GM18508 (cell line): Measurements from ENCODE around the gene PSMD10.

ENCODE experiments used
- ATAC-seq: cut with Tn5 transposase; IDR thresholded peaks from one replicate; pipeline ENCODE4 v1.9.1; 2021; ENCODE audit warnings: moderate number of reproducible peaks; ENCODE audit not compliant: insufficient read depth, unreplicated experiment

Gene PSMD10

DNA sequence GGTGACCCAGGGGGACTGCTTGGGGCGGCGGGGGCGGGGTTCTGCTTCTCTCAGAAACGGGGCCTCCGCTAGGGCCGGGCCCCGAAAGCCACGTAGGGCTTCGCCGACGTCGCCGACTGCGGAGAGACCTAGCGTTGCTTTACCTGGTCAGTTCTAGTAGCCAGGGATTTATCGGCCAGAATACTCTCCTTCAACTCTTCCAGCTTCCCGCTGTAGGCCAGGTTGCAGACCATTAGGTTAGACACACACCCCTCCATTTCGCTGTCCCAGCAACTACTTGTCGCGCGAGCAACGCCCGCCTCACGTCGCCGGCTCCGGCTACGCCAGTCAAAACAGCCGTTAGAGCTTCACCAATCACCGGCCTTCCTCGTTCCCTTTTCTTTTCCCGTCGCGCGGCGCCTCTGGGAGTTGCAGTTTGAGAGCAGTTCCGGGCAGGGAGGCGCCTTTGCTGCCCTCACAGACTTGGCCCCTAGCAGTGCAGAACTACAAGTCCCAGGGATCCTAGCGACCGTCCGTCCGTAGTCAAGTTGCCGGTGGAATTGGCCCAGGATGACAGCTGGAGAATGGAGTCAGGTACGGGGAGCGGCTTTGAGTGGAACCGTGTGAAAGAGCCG lies at the start of gene PSMD10, which contains the start of gene ATG4A:
TSS of gene PSMD10 (minus strand) at position 279 of the 614 bp plus-strand sequence. CDS start at position 257, 22 bp downstream.
TSS of gene ATG4A (plus strand) at position 515 of the 614 bp plus-strand sequence. CDS start at position 564, 49 bp downstream.
- ATAC-seq: peak; percentile 91

GRCh38 chrX:108138814-108139702 lies 47.7 kb upstream of the PSMD10 start:
- ATAC-seq: no peak

GRCh38 chrX:108134724-108135123 lies 43.4 kb upstream of the PSMD10 start:
- ATAC-seq: no peak

- no peak for ATAC-seq
Measured at GRCh38 chrX:108132876-108133275, 41.5 kb upstream of the PSMD10 start.

GRCh38 chrX:108132034-108132433 lies 40.7 kb upstream of the PSMD10 start:
- ATAC-seq: no peak

DNA sequence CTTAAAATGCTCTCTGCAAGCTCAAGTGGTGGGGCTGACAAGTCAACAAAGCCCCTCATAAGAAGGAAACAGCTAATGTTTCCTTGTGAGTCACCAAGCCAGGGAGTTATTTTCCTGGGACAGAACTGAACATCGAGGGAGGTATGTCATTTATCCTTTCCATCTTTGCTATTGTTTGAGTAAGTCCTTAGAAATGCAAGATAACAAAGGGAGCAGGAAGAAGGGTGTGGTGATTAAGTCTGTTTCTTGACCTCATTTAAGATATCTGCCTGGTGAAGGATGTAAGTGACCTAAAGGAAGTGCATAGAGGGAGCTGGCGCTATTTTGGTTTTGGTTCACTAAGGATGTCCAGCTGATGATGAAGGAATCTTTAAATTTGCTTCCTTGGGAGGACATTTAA lies 40.1 kb upstream of the PSMD10 start:
- ATAC-seq: no peak

DNA sequence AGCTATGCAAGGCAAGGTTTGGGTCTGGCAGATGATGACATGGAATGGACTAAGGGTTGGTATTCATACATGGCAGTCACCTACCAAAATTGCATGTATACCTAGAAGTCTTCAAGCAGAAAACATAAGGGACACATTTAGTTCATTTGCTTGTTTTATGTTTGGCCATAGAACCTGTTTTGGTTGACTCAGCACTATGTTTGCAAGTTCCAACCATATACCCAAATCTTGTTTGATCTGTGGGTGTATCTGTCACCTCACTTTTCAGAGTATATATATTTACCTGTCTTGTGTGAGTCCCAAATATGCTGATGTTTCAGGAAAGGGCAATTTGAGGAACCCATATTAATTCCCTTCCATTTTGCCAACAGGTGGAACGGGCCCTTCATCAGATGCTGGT lies 39.5 kb upstream of the PSMD10 start:
- no peak for ATAC-seq

- ATAC-seq: no peak
Measured at GRCh38 chrX:108127152-108127551, 35.8 kb upstream of the PSMD10 start.

DNA sequence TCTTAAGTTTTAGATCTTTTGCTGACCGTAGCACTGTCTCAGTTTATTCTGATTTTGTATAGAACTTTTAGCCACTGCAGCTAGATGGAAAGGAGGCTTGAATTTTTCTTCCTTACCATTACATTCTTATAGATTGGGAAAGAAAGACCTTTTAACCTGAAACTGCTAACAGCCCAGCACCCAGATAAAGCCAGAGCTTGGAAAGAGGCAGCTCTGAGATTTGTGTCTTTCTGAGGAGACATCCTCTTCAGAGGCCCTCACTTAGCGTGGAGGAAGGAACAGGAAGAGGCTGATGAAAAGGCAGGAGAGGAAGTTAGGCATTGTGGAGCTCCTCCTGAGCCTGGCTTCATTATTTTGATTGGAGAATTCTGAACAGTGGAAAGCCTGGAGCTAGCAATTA lies 35.3 kb upstream of the PSMD10 start:
- ATAC-seq: no peak

GRCh38 chrX:108123591-108124366 lies 32.4 kb upstream of the PSMD10 start:
- ATAC-seq: no peak

GRCh38 chrX:108122748-108123147 lies 31.4 kb upstream of the PSMD10 start:
- ATAC-seq: no peak

- no peak for ATAC-seq
Measured at GRCh38 chrX:108121291-108121690, 29.9 kb upstream of the PSMD10 start.

GRCh38 chrX:108117988-108118387 lies 26.6 kb upstream of the PSMD10 start:
- no peak for ATAC-seq

DNA sequence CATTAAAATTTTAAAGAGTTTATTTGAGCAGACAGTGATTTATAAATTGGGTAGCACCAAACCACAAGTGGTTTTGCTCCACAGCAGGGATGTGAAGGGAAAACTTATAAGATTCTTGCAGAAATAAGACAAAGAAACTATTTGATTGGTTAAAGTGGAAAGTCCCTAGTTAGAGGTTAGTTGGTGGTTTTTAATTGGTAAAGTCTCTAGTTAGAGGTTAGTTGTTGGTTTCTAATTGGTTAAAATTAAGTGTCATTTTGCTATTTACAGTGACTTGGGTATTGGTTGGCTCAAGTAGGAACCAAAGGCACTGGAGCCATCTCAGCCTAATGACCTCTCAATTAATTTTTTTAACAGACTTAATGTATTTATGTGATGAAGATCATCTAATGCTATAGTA lies 23.2 kb upstream of the PSMD10 start:
- no peak for ATAC-seq

DNA sequence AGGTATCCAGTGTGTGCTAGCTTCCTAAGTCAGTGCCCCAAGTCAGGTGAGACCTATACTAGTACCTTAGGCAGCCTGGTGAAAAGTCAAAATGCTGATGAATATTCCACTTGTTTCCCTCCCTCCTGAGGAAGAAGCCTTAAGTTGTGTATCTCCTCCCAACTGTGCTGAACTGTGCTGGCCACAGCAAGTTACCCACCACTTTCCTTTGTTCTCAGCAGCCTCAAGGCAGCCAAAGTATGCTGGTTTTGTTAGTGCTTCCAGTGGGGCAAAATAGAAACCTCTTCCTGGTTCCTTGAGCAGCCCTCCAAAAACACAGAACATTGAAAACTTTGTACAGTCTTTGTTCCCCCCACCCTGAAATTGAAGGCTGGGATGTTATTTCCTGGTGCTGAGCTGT lies 14.1 kb upstream of the PSMD10 start:
- ATAC-seq: no peak

DNA sequence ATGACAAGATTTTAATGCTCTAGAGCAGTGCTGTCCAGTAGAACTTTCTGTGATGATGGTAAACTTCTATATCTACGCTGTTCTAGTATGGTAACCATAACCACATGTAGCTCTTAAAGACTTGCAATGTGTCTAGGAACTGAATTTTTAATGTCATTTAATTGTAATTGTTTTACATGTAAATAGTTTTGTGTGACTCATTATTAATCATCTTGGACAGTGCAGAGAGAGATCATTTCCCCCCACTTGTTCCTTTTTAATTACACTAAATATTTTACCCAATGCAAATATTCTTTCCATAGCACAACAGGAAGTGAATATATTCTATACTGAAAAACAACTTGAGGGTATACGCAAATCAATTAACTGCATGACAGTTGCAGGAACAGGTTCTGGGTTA lies 6.0 kb upstream of the PSMD10 start:
- no peak for ATAC-seq

- ATAC-seq: peak; percentile 34
Measured at GRCh38 chrX:108091878-108092291, 543 bp upstream of the PSMD10 start.

GRCh38 chrX:108090491-108091263 lies 665 bp downstream of the PSMD10 start:
- ATAC-seq: no peak

GRCh38 chrX:108088511-108088910 lies 2.8 kb downstream of the PSMD10 start:
- ATAC-seq: no peak

- no peak for ATAC-seq
Measured at GRCh38 chrX:108087792-108088191, 3.5 kb downstream of the PSMD10 start.
